ENCODE data around the gene POLE.
A peak's percentile ranks its signal among the peaks of the same experiment; 100 is the strongest.

POLE gene

DNA sequence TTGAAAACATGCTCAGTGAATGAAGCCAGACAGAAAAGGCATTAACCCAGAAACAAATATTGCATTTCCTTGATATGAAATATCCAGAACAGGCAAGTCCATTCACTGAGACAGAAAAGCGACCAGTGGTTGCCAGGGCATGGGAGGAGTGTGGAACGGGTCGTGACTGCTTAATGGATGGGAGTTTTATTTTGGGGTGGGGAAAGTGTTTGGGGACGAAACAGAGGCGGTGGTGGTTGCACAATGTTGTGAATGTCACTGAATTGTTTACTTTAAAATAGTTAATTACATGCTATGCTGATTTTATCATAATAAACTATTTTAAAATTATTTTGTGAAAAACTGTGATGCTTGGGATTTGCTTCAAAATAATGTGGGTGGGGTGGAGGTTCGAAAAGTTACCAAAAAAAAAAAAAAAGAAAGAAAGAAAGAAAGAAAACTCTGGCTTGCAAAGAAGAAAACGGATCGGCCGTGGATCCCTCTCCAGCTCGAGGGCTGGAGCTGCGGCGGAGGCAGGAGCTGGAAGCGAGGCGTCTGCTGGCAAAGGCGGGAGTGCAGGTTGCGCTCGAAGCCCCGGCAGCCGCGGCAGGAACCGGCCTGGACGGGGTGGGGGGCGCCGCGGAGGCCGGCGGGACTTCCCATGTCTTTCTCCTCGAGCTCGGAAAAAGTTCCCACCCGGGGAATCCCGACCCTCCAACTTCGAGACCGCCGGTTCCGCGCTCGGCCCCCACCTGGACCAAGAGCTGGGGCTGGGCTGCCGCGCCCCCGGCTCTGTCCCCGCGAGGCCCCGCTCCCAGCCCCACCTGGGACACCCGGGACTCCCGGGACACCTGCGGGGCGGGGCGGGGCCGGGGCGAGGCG, 69.1 kb downstream of the POLE start:
- TF ChIP-seq TCF12 (IDR thresholded peaks at IDR 0.05; ENCODE audit: low read depth) = no peak; the same call in 1 of the 2 replicates
- TF ChIP-seq, protein P1, sequence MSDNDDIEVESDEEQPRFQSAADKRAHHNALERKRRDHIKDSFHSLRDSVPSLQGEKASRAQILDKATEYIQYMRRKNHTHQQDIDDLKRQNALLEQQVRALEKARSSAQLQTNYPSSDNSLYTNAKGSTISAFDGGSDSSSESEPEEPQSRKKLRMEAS (IDR thresholded peaks at IDR 0.05) = peak; percentile 87

DNA sequence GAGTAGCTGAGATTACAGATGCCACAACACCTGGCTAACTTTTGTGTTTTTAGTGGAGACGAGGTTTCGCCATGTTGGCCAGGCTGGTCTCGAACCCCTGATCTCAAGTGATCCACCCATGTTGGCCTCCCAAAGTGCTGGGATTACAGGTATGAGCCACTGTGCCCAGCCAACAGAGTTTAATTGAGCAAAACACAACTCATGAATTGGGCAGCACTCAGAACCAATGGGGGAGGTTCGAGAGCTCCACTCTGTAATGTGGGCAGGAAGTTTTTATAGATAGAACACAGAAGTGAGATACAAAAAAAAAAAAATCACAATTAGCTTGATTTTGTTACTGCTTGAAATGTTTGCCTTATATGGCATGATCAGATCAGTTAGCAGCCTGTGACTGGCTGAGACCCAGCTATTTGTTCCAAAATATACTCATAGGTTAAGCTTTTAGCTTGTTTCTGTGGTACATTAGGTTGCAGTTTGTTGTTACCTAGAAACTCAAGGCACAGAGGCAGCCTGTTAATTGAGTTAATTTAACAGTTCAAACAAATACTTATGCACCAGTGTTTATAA, 69.9 kb downstream of the POLE start:
- TF ChIP-seq TAF1 (IDR thresholded peaks at IDR 0.05; ENCODE audit: low read depth) = no peak
- TF ChIP-seq RAD21 (IDR thresholded peaks at IDR 0.05; ENCODE audit: low read depth) = no peak
- TF ChIP-seq CREB1 (IDR thresholded peaks at IDR 0.05; ENCODE audit: low read depth) = no peak
- no peak for TF ChIP-seq FOXM1 (IDR thresholded peaks at IDR 0.05; ENCODE audit: borderline replicate concordance, low read depth)
- no peak for TF ChIP-seq TEAD4 (IDR thresholded peaks at IDR 0.05)
- no peak for TF ChIP-seq ZBTB7A (IDR thresholded peaks at IDR 0.05; ENCODE audit: low read depth)
- TF ChIP-seq CEBPB (IDR thresholded peaks at IDR 0.05) = no peak
- TF ChIP-seq, protein P2, sequence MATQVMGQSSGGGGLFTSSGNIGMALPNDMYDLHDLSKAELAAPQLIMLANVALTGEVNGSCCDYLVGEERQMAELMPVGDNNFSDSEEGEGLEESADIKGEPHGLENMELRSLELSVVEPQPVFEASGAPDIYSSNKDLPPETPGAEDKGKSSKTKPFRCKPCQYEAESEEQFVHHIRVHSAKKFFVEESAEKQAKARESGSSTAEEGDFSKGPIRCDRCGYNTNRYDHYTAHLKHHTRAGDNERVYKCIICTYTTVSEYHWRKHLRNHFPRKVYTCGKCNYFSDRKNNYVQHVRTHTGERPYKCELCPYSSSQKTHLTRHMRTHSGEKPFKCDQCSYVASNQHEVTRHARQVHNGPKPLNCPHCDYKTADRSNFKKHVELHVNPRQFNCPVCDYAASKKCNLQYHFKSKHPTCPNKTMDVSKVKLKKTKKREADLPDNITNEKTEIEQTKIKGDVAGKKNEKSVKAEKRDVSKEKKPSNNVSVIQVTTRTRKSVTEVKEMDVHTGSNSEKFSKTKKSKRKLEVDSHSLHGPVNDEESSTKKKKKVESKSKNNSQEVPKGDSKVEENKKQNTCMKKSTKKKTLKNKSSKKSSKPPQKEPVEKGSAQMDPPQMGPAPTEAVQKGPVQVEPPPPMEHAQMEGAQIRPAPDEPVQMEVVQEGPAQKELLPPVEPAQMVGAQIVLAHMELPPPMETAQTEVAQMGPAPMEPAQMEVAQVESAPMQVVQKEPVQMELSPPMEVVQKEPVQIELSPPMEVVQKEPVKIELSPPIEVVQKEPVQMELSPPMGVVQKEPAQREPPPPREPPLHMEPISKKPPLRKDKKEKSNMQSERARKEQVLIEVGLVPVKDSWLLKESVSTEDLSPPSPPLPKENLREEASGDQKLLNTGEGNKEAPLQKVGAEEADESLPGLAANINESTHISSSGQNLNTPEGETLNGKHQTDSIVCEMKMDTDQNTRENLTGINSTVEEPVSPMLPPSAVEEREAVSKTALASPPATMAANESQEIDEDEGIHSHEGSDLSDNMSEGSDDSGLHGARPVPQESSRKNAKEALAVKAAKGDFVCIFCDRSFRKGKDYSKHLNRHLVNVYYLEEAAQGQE (IDR thresholded peaks at IDR 0.05; ENCODE audit: low read depth) = no peak
- TF ChIP-seq, protein P3, sequence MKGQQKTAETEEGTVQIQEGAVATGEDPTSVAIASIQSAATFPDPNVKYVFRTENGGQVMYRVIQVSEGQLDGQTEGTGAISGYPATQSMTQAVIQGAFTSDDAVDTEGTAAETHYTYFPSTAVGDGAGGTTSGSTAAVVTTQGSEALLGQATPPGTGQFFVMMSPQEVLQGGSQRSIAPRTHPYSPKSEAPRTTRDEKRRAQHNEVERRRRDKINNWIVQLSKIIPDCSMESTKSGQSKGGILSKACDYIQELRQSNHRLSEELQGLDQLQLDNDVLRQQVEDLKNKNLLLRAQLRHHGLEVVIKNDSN (IDR thresholded peaks at IDR 0.05) = no peak
- TF ChIP-seq, protein P1 (IDR thresholded peaks at IDR 0.05) = no peak

DNA sequence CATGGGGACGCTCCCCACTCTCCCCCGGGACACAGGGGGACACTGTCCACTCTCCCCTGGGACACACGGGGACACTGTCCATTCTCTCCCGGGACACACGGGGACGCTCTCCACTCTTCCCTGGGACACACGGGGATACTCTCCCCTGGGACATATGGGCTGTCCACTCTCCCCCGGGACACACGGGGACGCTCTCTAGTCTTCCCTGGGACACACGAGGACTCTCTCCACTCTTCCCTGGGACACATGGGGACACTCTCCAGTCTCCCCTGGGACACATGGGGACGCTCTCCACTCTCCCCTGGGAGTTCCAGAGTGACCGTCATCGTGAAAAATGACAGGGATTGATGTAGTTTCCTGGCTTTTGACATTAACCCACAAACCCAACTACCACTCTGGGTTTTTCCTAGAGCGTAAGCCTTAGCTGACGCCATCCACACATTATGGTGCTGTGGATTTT, 71.5 kb downstream of the POLE start:
- no peak for TF ChIP-seq CEBPB (IDR thresholded peaks at IDR 0.05)
- TF ChIP-seq RAD21 (IDR thresholded peaks at IDR 0.05; ENCODE audit: low read depth) = no peak

DNA sequence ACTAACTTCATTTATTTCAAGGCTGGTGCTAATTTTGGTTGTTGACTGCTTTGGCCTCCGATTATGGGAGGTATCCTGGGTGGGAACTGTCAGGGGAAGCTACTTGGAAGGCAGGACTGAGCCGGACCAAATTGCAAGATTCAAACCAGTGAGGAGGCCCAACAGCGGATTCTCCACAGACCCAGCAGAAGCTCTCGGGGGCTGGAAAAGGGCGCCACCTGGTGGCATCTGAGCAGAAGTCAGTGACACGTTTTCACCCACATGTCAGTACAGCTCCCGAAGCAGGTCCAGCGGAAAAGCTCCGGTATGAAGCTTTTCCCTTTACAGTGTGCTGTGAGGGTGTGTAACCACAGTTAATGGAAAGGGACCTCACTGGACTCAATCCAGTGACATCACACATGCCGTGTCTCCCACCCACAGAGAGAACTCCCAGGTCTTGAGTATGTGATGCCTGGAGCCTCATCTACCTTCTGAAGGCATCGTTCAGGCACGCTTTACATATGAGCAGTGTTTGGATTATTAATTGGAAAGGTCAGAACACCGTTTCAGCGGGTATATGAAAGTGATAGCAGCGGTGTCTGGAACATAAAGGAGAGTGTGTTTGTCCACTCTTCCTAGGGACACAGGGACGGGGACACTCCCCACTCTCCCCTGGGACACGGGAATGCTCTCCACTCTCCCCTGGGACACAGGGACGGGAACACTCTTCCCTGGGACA, 72.1 kb downstream of the POLE start:
- TF ChIP-seq CREB1 (IDR thresholded peaks at IDR 0.05; ENCODE audit: low read depth) (no peak), NFIC (IDR thresholded peaks at IDR 0.05) (no peak), ZBTB7A (IDR thresholded peaks at IDR 0.05; ENCODE audit: low read depth) (no peak), TAF1 (IDR thresholded peaks at IDR 0.05; ENCODE audit: low read depth) (no peak), EGR1 (IDR thresholded peaks at IDR 0.05) (no peak), RAD21 (IDR thresholded peaks at IDR 0.05; ENCODE audit: low read depth) (peak; percentile 93), YY1 (IDR thresholded peaks at IDR 0.05; ENCODE audit: low read depth) (no peak), CEBPB (IDR thresholded peaks at IDR 0.05) (no peak)
- TF ChIP-seq, protein P1 (IDR thresholded peaks at IDR 0.05) = peak; percentile 84
- TF ChIP-seq, protein P3 (IDR thresholded peaks at IDR 0.05) = no peak
- TF ChIP-seq, protein P2 (IDR thresholded peaks at IDR 0.05; ENCODE audit: low read depth) = no peak

DNA sequence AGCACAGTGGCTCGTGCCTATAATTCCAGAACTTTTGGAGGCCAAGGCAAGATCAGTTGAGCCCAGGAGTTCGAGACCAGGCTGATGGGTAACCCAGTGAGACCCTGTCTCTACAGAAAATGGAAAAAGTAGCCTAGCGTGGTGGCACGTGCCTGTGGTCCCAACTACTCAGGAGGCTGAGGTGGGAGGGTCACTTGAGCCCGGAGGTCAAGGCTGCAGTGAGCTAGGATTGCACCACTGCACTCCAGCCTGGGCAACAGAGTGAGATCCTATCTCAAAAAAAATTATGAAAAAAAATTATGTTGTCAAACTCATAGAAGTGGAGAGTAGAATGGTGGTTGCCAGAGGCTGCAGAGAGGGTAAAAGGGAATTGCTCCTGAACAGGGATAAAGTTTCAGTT, 73.1 kb downstream of the POLE start:
- TF ChIP-seq TEAD4 (IDR thresholded peaks at IDR 0.05) (no peak), EGR1 (IDR thresholded peaks at IDR 0.05) (no peak), TAF1 (IDR thresholded peaks at IDR 0.05; ENCODE audit: low read depth) (no peak), EP300 (IDR thresholded peaks at IDR 0.05; ENCODE audit: borderline replicate concordance) (no peak), YY1 (IDR thresholded peaks at IDR 0.05; ENCODE audit: low read depth) (no peak), CREB1 (IDR thresholded peaks at IDR 0.05; ENCODE audit: low read depth) (no peak), RAD21 (IDR thresholded peaks at IDR 0.05; ENCODE audit: low read depth) (no peak), ZBTB7A (IDR thresholded peaks at IDR 0.05; ENCODE audit: low read depth) (no peak), NFIC (IDR thresholded peaks at IDR 0.05) (no peak), FOXM1 (IDR thresholded peaks at IDR 0.05; ENCODE audit: borderline replicate concordance, low read depth) (no peak), CEBPB (IDR thresholded peaks at IDR 0.05) (no peak), TCF12 (IDR thresholded peaks at IDR 0.05; ENCODE audit: low read depth) (no peak)
- TF ChIP-seq, protein P1 (IDR thresholded peaks at IDR 0.05) = no peak
- TF ChIP-seq, protein P3 (IDR thresholded peaks at IDR 0.05) = no peak
- TF ChIP-seq, protein P2 (IDR thresholded peaks at IDR 0.05; ENCODE audit: low read depth) = no peak

Measured in Ishikawa (cell line).